ENCODE data around the gene ABLIM1. TPM values are rescaled to one million over a fixed set of nuclear protein-coding genes. Genes with fewer than 3 reads are reported as not detected.

ABLIM1 gene
- total and polyA plus RNA-seq, 2 of the 13 experiments (the other 11 are each of a cell fraction or from before 2014, with no cell fraction given) = 59.4 to 92.7 TPM

GRCh38 chr10:114526504-114527238 lies 131.4 kb downstream of the ABLIM1 start (continued):
- TF ChIP-seq, protein P1, sequence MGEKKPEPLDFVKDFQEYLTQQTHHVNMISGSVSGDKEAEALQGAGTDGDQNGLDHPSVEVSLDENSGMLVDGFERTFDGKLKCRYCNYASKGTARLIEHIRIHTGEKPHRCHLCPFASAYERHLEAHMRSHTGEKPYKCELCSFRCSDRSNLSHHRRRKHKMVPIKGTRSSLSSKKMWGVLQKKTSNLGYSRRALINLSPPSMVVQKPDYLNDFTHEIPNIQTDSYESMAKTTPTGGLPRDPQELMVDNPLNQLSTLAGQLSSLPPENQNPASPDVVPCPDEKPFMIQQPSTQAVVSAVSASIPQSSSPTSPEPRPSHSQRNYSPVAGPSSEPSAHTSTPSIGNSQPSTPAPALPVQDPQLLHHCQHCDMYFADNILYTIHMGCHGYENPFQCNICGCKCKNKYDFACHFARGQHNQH (CRISPR knock-in tag; IDR thresholded peaks at IDR 0.05) = peak; percentile 70; the same call in 1 of the 2 replicates
- no peak for TF ChIP-seq ZNF326 (CRISPR knock-in tag; IDR thresholded peaks at IDR 0.05; ENCODE audit: borderline replicate concordance)
- TF ChIP-seq U2AF2 (IDR thresholded peaks at IDR 0.05; ENCODE audit: low read depth, low read length) = no peak
- peak; percentile 32; the same call in 1 of the 2 replicates for TF ChIP-seq MIXL1 (CRISPR knock-in tag; IDR thresholded peaks at IDR 0.05)
- TF ChIP-seq JDP2 (CRISPR knock-in tag; IDR thresholded peaks at IDR 0.05; ENCODE audit: borderline replicate concordance) = no peak; the same call in 1 of the 2 replicates
- TF ChIP-seq, protein P2, sequence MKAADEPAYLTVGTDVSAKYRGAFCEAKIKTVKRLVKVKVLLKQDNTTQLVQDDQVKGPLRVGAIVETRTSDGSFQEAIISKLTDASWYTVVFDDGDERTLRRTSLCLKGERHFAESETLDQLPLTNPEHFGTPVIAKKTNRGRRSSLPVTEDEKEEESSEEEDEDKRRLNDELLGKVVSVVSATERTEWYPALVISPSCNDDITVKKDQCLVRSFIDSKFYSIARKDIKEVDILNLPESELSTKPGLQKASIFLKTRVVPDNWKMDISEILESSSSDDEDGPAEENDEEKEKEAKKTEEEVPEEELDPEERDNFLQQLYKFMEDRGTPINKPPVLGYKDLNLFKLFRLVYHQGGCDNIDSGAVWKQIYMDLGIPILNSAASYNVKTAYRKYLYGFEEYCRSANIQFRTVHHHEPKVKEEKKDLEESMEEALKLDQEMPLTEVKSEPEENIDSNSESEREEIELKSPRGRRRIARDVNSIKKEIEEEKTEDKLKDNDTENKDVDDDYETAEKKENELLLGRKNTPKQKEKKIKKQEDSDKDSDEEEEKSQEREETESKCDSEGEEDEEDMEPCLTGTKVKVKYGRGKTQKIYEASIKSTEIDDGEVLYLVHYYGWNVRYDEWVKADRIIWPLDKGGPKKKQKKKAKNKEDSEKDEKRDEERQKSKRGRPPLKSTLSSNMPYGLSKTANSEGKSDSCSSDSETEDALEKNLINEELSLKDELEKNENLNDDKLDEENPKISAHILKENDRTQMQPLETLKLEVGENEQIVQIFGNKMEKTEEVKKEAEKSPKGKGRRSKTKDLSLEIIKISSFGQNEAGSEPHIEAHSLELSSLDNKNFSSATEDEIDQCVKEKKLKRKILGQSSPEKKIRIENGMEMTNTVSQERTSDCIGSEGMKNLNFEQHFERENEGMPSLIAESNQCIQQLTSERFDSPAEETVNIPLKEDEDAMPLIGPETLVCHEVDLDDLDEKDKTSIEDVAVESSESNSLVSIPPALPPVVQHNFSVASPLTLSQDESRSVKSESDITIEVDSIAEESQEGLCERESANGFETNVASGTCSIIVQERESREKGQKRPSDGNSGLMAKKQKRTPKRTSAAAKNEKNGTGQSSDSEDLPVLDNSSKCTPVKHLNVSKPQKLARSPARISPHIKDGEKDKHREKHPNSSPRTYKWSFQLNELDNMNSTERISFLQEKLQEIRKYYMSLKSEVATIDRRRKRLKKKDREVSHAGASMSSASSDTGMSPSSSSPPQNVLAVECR (CRISPR knock-in tag; IDR thresholded peaks at IDR 0.05; ENCODE audit: borderline replicate concordance) = peak; percentile 83
- peak; percentile 87 for TF ChIP-seq ZNF232 (CRISPR knock-in tag; IDR thresholded peaks at IDR 0.05; ENCODE audit: borderline replicate concordance)
- TF ChIP-seq, protein P3, sequence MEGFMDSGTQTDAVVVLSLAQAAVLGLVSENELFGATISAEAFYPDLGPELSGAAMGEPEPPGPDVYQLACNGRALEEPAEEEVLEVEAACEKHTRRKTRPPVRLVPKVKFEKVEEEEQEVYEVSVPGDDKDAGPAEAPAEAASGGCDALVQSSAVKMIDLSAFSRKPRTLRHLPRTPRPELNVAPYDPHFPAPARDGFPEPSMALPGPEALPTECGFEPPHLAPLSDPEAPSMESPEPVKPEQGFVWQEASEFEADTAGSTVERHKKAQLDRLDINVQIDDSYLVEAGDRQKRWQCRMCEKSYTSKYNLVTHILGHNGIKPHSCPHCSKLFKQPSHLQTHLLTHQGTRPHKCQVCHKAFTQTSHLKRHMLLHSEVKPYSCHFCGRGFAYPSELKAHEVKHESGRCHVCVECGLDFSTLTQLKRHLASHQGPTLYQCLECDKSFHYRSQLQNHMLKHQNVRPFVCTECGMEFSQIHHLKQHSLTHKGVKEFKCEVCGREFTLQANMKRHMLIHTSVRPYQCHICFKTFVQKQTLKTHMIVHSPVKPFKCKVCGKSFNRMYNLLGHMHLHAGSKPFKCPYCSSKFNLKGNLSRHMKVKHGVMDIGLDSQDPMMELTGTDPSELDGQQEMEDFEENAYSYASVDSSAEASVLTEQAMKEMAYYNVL (CRISPR knock-in tag; IDR thresholded peaks at IDR 0.05; ENCODE audit: borderline replicate concordance) = peak; percentile 72; the same call in 1 of the 2 replicates
- TF ChIP-seq SATB2 (CRISPR knock-in tag; IDR thresholded peaks at IDR 0.05) = peak; percentile 34; the same call in 1 of the 2 replicates
- TF ChIP-seq ZNF3 (CRISPR knock-in tag; IDR thresholded peaks at IDR 0.05) = no peak
- TF ChIP-seq, protein P4, sequence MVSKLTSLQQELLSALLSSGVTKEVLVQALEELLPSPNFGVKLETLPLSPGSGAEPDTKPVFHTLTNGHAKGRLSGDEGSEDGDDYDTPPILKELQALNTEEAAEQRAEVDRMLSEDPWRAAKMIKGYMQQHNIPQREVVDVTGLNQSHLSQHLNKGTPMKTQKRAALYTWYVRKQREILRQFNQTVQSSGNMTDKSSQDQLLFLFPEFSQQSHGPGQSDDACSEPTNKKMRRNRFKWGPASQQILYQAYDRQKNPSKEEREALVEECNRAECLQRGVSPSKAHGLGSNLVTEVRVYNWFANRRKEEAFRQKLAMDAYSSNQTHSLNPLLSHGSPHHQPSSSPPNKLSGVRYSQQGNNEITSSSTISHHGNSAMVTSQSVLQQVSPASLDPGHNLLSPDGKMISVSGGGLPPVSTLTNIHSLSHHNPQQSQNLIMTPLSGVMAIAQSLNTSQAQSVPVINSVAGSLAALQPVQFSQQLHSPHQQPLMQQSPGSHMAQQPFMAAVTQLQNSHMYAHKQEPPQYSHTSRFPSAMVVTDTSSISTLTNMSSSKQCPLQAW (CRISPR knock-in tag; IDR thresholded peaks at IDR 0.05) = peak; percentile 54; the same call in 1 of the 2 replicates
- TF ChIP-seq YEATS2 (CRISPR knock-in tag; IDR thresholded peaks at IDR 0.05; ENCODE audit: borderline replicate concordance) = no peak
- peak; percentile 82 for TF ChIP-seq RNF2 (conservative IDR thresholded peaks at IDR 0.05; ENCODE audit: low read depth)
- TF ChIP-seq ZNF451 (CRISPR knock-in tag; IDR thresholded peaks at IDR 0.05) = no peak
- TF ChIP-seq IKZF1 (IDR thresholded peaks at IDR 0.05) = no peak
- no peak for TF ChIP-seq ZNF549 (CRISPR knock-in tag; IDR thresholded peaks at IDR 0.05)
- TF ChIP-seq ZNF879 (CRISPR knock-in tag; IDR thresholded peaks at IDR 0.05) = peak; percentile 58
- no peak for TF ChIP-seq HNRNPUL1 (IDR thresholded peaks at IDR 0.05; ENCODE audit: low read depth, low read length)
- no peak for TF ChIP-seq MED13 (CRISPR knock-in tag; IDR thresholded peaks at IDR 0.05)
- TF ChIP-seq ZNF672 (CRISPR knock-in tag; IDR thresholded peaks at IDR 0.05) = no peak
- TF ChIP-seq, protein P5, sequence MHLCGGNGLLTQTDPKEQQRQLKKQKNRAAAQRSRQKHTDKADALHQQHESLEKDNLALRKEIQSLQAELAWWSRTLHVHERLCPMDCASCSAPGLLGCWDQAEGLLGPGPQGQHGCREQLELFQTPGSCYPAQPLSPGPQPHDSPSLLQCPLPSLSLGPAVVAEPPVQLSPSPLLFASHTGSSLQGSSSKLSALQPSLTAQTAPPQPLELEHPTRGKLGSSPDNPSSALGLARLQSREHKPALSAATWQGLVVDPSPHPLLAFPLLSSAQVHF (CRISPR knock-in tag; IDR thresholded peaks at IDR 0.05) = no peak

Data from HepG2 (cell line).